Renal cortex interstitium (tissue), 11 donors: ENCODE measurements around the gene PXDN. TPM values are rescaled to one million over a fixed set of nuclear protein-coding genes. Genes with fewer than 3 reads are reported as not detected.
A peak's percentile ranks its signal among the peaks of the same experiment; 100 is the strongest.
"Not testable (repeated sequence)": the region's sequence is repeated elsewhere in the genome, so short reads cannot be mapped to it uniquely, and the experiment has no call there.

Experiments
- DNase-seq, 11 donors: peaks; one replicate each; pipeline ENCODE4 v3.0.0-alpha.2; 2013; ENCODE audit warnings: low read depth in 9 of 11, low spot score in 4 of 11; ENCODE audit errors: extremely low read depth in 1 of 11
- polyA plus RNA-seq, 3 donors: library from polyadenylated mRNA; unstranded; fragments of 120-200 nt; gene quantifications; one replicate each; pipeline ENCODE4 v1.2.1, GENCODE V29; 2013; ENCODE audit not compliant: insufficient read length in 3 of 3

PXDN gene
- polyA plus RNA-seq, 3 donors: 149 to 194 (median 168) TPM

- DNase-seq: no peak
Observed at GRCh38 chr2:1636791-1637415, 107.4 kb downstream of the PXDN start.

GRCh38 chr2:1635823-1636222, 108.5 kb downstream of the PXDN start:
- DNase-seq: no peak

GRCh38 chr2:1634681-1635341, 109.5 kb downstream of the PXDN start:
- no peak for DNase-seq

- DNase-seq: no peak
Observed at GRCh38 chr2:1633936-1634587, 110.3 kb downstream of the PXDN start.

- no peak for DNase-seq
Observed at GRCh38 chr2:1633092-1633671, 111.1 kb downstream of the PXDN start.

- DNase-seq: no peak
Observed at GRCh38 chr2:1632510-1632909, 111.8 kb downstream of the PXDN start.

GRCh38 chr2:1632002-1632348, 112.3 kb downstream of the PXDN start:
- no peak for DNase-seq

- no peak for DNase-seq
Observed at GRCh38 chr2:1631292-1632001, 112.9 kb downstream of the PXDN start.

GRCh38 chr2:1628893-1629292, 115.4 kb downstream of the PXDN start:
- DNase-seq: no peak

- DNase-seq: no peak
Observed at GRCh38 chr2:1627628-1628381, 116.5 kb downstream of the PXDN start.

GRCh38 chr2:1626271-1626681, 118.0 kb downstream of the PXDN start:
- DNase-seq: no peak

GRCh38 chr2:1625281-1626001, 118.9 kb downstream of the PXDN start:
- DNase-seq: peak in 1 of 11 donors; percentile 40

GRCh38 chr2:1623906-1624445, 120.3 kb downstream of the PXDN start:
- no peak for DNase-seq

- DNase-seq: no peak
Observed at GRCh38 chr2:1622521-1623200, 121.7 kb downstream of the PXDN start.

- DNase-seq: not testable (repeated sequence)
Observed at GRCh38 chr2:1621976-1622375, 122.3 kb downstream of the PXDN start.

GRCh38 chr2:1621501-1621900, 122.8 kb downstream of the PXDN start:
- DNase-seq: no peak

- DNase-seq: no peak
Observed at GRCh38 chr2:1621041-1621440, 123.3 kb downstream of the PXDN start.
